ENCODE data around the gene ARHGAP28. TPM values are rescaled to one million over a fixed set of nuclear protein-coding genes. Genes with fewer than 3 reads are reported as not detected.
"Not testable (repeated sequence)": the region's sequence is repeated elsewhere in the genome, so short reads cannot be mapped to it uniquely, and the experiment has no call there.

ARHGAP28 gene
- total RNA-seq, 1 experiment from 2014 or later: 1.9 TPM

DNA sequence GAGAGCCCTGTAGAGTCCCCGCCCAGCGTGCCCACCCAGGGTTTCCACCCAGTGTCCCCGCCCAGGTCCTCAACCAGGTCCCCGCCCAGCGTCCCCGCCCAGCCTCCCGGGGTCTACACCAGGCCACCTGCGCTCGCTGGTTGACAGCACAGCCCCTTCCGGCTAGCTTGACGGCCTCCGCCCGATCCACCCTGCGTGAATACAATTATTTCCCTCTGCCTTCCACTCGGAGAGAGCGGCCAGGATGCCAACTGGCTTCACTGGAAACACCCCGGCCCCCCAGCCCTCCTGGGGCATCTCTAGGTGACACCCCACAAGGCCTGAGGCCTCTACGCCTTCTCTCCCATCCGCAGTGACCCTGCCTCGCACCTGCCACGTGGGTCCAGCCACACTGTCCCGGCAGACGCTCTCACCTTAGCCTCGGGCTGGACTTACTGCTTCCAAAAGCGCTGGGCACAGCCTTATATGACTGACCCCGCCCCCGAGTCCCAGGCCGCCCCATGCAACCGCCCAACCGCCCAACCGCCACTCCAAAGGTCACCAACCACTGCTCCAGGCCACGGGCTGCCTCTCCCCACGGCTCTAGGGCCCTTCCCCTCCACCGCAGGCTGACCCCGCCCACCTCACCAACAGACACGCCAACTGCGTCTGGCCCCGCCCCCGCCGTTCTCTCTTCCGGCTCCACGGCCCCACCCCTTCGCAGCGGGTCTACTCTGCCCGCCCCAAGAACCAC is 200.0 kb downstream of the ARHGAP28 start:
- H3K27me3 ChIP-seq (replicated peaks): no peaks in the 10 kb centered on the region
- no peak overlapping the region for H3K27ac ChIP-seq
- no peaks in the 10 kb centered on the region for H3K4me1 ChIP-seq (replicated peaks)
- H3K4me3 ChIP-seq: no peak overlapping the region
- no peaks in the 10 kb centered on the region for H3K9me3 ChIP-seq (replicated peaks)
- DNase-seq (ENCODE audit: low read depth in 1 of 2, low spot score in 2 of 2): no peak
- H3K36me3 ChIP-seq: no peaks in the 10 kb centered on the region

DNA sequence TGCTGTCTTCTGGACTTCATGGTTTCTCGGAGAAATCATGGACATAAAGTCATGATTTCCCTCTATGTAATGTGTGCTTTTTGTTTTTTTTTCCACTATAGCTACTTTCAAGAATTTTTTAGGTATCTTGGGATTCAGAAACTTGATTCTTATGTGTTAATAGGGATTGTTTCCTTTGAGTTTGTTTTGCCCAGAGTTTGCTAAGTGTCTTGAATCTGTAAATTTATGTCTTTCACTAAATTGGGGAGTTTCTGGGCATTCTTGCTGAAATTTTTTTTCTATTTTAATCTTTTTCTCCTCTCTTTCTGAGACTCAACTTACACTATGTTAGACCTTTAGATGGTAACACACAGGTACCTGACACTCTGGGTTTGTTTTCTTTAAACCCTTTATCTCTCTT is 205.3 kb downstream of the ARHGAP28 start:
- H3K27ac ChIP-seq: no peak overlapping the region
- no peaks in the 10 kb centered on the region for H3K4me1 ChIP-seq (replicated peaks)
- H3K27me3 ChIP-seq (replicated peaks): peaks cover 19% of the 10 kb centered on the region
- no peak for DNase-seq (ENCODE audit: low read depth in 1 of 2, low spot score in 2 of 2)
- no peak overlapping the region for H3K4me3 ChIP-seq
- no peaks in the 10 kb centered on the region for H3K9me3 ChIP-seq (replicated peaks)
- no peaks in the 10 kb centered on the region for H3K36me3 ChIP-seq

DNA sequence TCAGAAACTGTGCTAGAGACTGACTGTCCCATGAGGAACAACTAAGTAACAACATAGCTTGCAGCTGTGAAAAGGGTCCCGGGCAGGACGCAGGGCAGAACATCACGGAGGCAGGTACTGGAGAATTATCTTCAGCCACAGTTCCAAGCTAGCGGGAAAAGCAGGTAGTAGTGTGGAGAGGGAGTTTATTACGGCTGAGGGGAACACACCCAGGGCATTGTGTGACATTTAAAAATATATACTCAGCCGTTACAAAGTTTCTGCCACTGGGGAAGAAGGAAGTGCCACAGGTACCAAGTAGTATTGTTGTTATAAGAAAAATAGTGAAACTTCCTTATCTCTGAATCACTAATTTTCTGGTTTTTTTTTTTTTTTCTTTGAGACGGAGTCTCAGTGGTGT is 208.5 kb downstream of the ARHGAP28 start:
- H3K27me3 ChIP-seq (replicated peaks): peaks cover 19% of the 10 kb centered on the region
- H3K4me3 ChIP-seq: no peak overlapping the region
- no peak for DNase-seq (ENCODE audit: low read depth in 1 of 2, low spot score in 2 of 2)
- H3K27ac ChIP-seq: no peak overlapping the region
- H3K36me3 ChIP-seq: no peaks in the 10 kb centered on the region
- no peaks in the 10 kb centered on the region for H3K9me3 ChIP-seq (replicated peaks)
- no peaks in the 10 kb centered on the region for H3K4me1 ChIP-seq (replicated peaks)

DNA sequence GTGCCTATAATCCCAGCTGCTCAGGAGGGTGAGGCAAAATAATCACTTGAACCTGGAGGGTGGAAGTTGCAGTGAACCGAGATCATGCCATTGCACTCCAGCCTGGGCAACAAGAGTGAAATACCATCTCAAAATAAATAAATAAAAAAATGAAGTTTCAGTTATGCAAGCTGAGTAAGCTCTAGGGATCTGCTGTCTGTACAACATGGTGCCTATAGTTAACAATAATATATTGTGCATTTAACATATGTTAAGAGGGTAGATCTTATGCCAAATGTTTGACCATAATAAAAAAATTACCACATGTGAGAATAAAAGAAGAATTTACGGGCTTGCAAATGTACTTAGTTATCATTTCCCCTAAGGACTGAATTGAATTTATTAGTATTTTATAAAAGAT is 208.9 kb downstream of the ARHGAP28 start:
- DNase-seq (ENCODE audit: low read depth in 1 of 2, low spot score in 2 of 2); H3K4me3 ChIP-seq; H3K36me3 ChIP-seq; H3K9me3 ChIP-seq (replicated peaks); H3K4me1 ChIP-seq (replicated peaks); H3K27ac ChIP-seq: not testable (repeated sequence)
- H3K27me3 ChIP-seq (replicated peaks): peaks cover 19% of the 10 kb centered on the region

DNA sequence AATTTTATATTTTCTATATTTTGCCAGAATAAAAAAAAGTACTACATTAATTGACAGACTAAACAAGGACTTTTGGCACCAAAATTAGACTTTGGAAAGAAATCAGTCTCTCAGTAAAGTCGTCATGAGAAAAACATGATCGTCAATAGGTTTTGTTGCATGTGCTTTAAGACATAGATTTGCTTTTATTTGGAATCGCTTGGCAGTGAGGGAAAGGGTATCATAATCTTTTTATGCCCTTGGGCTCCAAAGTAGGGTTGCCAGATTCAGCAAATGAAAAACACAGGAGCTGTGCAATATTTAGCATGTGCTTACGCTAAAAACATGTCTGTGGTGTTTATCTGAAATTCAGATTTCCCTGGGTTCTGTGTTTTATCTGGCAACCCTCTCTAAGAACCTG is 210.5 kb downstream of the ARHGAP28 start:
- H3K27me3 ChIP-seq (replicated peaks): peaks cover 19% of the 10 kb centered on the region
- no peak overlapping the region for H3K27ac ChIP-seq
- DNase-seq (ENCODE audit: low read depth in 1 of 2, low spot score in 2 of 2): no peak
- no peak overlapping the region for H3K4me3 ChIP-seq
- no peaks in the 10 kb centered on the region for H3K36me3 ChIP-seq
- no peaks in the 10 kb centered on the region for H3K4me1 ChIP-seq (replicated peaks)
- H3K9me3 ChIP-seq (replicated peaks): no peaks in the 10 kb centered on the region

DNA sequence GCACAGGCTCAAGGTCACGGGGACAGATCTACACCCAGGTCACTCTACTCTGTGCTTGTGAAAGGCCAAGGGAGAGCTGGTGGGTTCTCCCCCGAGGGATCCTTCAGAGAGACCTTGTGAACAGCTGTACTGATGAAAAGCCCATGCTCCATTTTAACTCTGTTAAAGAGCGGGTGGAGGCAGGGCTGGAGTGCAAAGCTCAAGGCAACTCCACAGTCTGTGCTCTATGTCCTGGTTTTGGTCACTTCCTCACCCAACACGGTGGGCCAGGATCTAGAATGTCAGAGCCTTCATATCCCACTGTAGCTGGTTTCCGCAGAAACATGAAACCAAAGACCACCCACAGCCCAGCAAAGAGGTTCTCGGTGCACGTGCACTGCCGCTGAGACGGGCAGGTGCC is 210.9 kb downstream of the ARHGAP28 start:
- H3K9me3 ChIP-seq (replicated peaks): no peaks in the 10 kb centered on the region
- no peaks in the 10 kb centered on the region for H3K36me3 ChIP-seq

DNA sequence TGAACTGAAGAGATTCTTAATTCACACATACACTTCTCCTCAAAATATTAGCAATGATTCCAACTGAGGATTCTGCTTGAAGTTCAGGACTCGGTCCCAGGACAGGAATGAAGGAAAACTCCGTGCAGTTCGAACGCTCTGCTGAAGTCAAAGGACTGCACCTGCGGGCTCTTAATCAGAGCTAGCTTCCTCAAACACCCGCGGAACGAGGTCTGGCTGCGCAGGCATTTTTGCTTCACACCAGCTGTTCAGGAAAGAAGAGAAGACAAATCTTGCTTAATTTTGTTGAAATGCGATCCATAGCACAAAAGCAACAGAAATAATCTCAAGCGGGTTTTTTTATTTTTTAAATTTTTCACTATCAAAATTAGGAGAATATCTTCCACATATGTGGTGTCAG is 212.5 kb downstream of the ARHGAP28 start:
- Histone ChIP-seq H3K9me3 (replicated peaks) (no peaks in the 10 kb centered on the region), H3K4me3 (no peak overlapping the region), H3K27ac (no peak overlapping the region), H3K36me3 (no peaks in the 10 kb centered on the region), H3K4me1 (replicated peaks) (no peaks in the 10 kb centered on the region), H3K27me3 (replicated peaks) (peaks cover 1% of the 10 kb centered on the region; the same call in 1 of the 2 replicates)
- no peak for DNase-seq (ENCODE audit: low read depth in 1 of 2, low spot score in 2 of 2)

More for the DNA sequence above, 210.9 kb downstream of the ARHGAP28 start:
- no peak for DNase-seq (ENCODE audit: low read depth in 1 of 2, low spot score in 2 of 2)
- Histone ChIP-seq H3K27me3 (replicated peaks) (peaks cover 15% of the 10 kb centered on the region), H3K4me1 (replicated peaks) (no peaks in the 10 kb centered on the region), H3K4me3 (no peak overlapping the region), H3K27ac (no peak overlapping the region)

DNA sequence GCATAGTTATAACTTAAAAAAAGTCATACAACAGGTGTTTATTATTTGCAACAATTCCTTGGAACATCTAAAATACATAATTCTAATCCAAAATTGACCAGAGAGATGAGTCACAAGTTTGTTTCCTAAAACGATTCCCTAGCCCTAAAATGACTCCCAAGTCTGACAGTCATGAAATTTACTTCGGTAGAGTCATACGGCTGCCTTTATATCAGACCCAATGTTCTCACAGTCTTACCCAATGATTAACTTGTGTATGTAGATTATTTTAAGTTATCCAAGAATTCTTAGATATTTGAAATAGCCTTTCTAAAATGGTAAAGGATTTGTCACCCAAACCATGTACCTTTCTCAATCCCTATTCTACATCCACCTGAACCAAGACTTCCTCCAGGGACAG is 213.2 kb downstream of the ARHGAP28 start:
- H3K36me3 ChIP-seq: no peaks in the 10 kb centered on the region
- H3K4me1 ChIP-seq (replicated peaks): no peaks in the 10 kb centered on the region
- no peak for DNase-seq (ENCODE audit: low read depth in 1 of 2, low spot score in 2 of 2)
- no peak overlapping the region for H3K27ac ChIP-seq
- no peak overlapping the region for H3K4me3 ChIP-seq
- H3K27me3 ChIP-seq (replicated peaks): no peaks in the 10 kb centered on the region
- no peaks in the 10 kb centered on the region for H3K9me3 ChIP-seq (replicated peaks)

DNA sequence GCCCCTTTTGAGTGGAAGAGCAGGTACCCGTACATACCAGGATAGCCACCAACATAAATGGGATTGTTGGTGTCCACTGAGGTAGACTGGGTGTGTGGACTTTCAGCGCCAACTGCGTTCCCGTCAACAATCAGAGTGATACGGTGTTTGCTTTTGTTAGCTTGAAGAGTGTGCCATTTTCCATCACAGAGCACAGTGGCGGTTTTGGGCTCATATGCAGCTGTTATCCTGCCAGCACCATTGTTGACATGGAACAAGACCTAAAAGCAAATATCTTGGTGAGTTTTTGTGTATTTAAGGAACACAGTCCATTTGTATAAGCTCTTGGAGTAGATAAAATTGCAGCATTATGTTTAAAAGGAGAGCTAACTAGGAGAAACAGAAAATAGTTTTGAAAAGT is 213.6 kb downstream of the ARHGAP28 start:
- no peak overlapping the region for H3K4me3 ChIP-seq
- H3K4me1 ChIP-seq (replicated peaks): no peaks in the 10 kb centered on the region
- H3K27me3 ChIP-seq (replicated peaks): no peaks in the 10 kb centered on the region
- no peak overlapping the region for H3K27ac ChIP-seq
- no peak for DNase-seq (ENCODE audit: low read depth in 1 of 2, low spot score in 2 of 2)
- H3K36me3 ChIP-seq: no peaks in the 10 kb centered on the region
- H3K9me3 ChIP-seq (replicated peaks): no peaks in the 10 kb centered on the region

DNA sequence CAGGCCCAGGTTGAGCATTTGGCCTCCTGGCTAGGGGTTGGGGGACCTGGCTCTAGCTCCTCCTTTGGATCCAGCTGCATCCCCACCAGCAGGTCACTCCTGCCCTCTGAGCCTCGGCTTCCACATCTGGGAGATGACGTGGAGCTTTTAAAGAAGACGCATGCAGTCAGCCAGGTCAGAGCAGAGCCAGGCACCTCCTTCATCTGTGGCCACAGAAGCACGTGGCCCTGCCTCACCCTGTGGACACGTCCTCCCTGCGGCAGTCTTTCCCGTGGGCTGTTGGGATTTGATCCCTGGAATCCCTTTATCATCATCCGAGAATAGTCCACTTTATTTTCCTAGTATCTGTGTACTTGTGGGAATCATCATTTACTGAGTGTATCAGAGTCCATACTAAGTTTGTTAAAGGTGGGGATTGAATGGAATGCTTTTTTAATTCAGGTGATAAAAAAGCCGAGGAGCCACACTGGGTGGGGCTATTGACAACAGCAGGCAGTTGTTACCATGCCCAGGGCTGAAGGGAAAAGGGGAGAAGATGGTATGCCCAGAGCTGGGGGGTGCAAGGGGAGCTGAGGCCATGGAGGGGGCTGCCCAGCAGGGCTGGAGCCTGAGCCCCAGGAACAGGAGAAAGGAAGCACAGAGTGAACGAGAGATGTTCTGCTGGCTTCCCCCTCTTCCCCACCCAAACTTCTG is 218.0 kb downstream of the ARHGAP28 start:
- H3K4me3 ChIP-seq: no peak overlapping the region
- H3K27me3 ChIP-seq (replicated peaks): no peaks in the 10 kb centered on the region
- no peaks in the 10 kb centered on the region for H3K9me3 ChIP-seq (replicated peaks)
- H3K4me1 ChIP-seq (replicated peaks): no peaks in the 10 kb centered on the region
- no peaks in the 10 kb centered on the region for H3K36me3 ChIP-seq
- no peak overlapping the region for H3K27ac ChIP-seq
- no peak for DNase-seq (ENCODE audit: low read depth in 1 of 2, low spot score in 2 of 2)

DNA sequence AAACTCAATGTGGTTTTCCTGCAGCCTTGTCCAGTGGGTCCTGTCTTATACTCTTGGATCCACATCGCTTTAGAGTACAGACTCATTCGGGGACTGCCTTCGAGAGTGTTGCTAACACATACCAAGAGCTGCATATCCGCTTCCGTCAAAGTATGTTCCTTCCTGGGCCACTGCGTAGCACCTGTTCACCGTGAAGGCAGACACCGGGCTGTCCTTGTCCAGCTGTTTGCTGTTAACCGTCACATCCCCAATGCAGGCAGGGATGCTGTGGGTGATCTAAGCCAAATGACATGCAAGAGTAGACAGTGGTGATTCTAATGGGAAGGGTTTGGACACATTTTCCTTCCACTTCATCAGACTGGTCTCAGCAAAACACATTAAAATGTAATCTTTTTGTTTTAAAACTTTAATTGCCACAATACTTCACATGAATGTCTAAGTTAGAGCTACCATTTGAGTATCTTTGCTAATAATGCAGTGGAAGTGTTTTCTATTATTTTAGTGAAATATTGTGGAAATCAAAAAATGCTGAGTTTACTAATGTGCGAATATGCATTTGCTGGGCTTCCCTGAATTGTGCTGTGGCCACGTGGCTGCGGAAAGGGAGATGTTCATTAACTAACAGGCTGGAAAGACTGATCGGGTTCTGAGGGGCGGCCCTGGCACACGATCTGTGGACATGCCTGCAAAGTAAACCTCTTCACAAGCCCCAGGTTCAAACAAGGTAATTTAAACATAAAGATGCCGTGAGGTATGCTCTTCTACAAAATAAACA is 219.0 kb downstream of the ARHGAP28 start:
- no peaks in the 10 kb centered on the region for H3K9me3 ChIP-seq (replicated peaks)
- no peak overlapping the region for H3K27ac ChIP-seq
- H3K36me3 ChIP-seq: no peaks in the 10 kb centered on the region
- H3K27me3 ChIP-seq (replicated peaks): no peaks in the 10 kb centered on the region
- no peak overlapping the region for H3K4me3 ChIP-seq
- H3K4me1 ChIP-seq (replicated peaks): no peaks in the 10 kb centered on the region
- DNase-seq (ENCODE audit: low read depth in 1 of 2, low spot score in 2 of 2): no peak

DNA sequence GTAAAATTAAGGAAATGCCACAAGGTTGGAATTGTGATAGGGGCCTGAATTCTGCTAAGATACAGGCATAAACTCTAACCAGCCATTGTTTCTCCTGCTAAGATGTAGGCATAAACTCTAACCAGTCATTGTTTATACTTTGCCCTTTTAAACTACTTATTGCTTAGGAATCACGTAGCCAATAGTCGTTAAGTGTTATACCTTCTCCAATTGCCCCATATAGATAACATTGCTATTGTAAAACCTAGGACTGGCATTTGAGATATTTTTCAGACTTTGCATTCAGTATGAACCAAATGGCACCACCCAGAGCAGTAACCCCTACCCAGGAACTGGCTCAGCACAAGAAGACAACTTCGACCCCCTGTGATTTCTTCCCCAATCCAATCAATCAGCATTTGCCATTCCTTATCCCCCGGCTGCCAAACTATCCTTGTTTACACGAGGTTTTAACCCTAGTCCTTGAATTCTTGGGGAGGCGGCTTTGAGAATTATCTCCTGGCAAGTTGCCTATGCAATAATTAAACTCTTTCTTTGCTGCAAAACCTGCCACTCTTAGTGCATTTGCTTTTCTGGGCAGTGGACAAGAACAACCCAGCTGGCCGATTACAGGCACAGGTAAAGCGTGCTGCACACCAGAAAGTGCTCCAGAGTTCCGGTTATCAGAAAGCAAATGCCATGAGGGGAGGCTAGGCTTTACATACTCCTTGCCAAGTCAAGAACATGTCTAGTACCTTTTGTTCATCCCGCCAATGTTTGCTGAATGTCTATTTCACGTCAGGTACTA is 220.5 kb downstream of the ARHGAP28 start:
- H3K4me3 ChIP-seq: no peak overlapping the region
- H3K9me3 ChIP-seq (replicated peaks): no peaks in the 10 kb centered on the region
- no peaks in the 10 kb centered on the region for H3K27me3 ChIP-seq (replicated peaks)
- no peak overlapping the region for H3K27ac ChIP-seq
- H3K4me1 ChIP-seq (replicated peaks): no peaks in the 10 kb centered on the region
- DNase-seq (ENCODE audit: low read depth in 1 of 2, low spot score in 2 of 2): no peak
- no peaks in the 10 kb centered on the region for H3K36me3 ChIP-seq

DNA sequence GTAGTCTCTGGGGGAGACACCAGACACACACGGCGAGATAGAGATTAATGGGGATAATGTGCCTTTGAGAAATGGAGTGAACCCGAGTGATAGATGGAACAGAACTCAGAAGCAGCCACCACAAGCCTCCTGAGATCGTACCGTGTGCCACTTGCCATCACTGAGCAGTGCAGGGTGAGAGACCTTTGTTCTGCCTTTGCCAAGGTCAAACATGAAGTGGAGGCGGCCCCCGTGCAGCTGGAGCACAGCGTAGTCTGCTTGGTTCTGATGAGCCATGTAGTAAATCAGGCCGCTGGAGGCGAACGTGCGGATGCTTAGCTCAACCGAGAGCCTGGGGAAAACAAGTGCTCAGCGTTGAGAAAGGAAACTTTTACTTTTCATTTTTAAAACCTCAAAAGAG is 221.1 kb downstream of the ARHGAP28 start:
- no peaks in the 10 kb centered on the region for H3K27me3 ChIP-seq (replicated peaks)
- H3K9me3 ChIP-seq (replicated peaks): no peaks in the 10 kb centered on the region
- H3K4me3 ChIP-seq: no peak overlapping the region
- H3K27ac ChIP-seq: no peak overlapping the region
- no peaks in the 10 kb centered on the region for H3K36me3 ChIP-seq
- H3K4me1 ChIP-seq (replicated peaks): no peaks in the 10 kb centered on the region
- no peak for DNase-seq (ENCODE audit: low read depth in 1 of 2, low spot score in 2 of 2)
